IPS-18c (cell line): Measurements from ENCODE around the gene CEACAM6.

Experiments
- H3K4me3 ChIP-seq: 2 replicates; pipeline ENCODE4 v1.7.0; 2013; ENCODE audit warnings: low read depth, mild to moderate bottlenecking, low read length, moderate library complexity; ENCODE audit not compliant: insufficient read depth
- H3K9me3 ChIP-seq: one replicate; pipeline ENCODE4 v1.6.1; 2013; ENCODE audit warnings: mild to moderate bottlenecking, low read length, moderate library complexity; ENCODE audit not compliant: control insufficient read depth, insufficient read depth

The CEACAM6 gene

GRCh38 chr19:41810301-41810700 is 55.0 kb downstream of the CEACAM6 start:
- Histone ChIP-seq H3K9me3 (no peaks in the 10 kb centered on the region), H3K4me3 (no peak overlapping the region)

- H3K4me3 ChIP-seq, result no peak overlapping the region
- H3K9me3 ChIP-seq, result no peaks in the 10 kb centered on the region
These were observed 55.7 kb downstream of the CEACAM6 start for GRCh38 chr19:41811036-41811435.

GRCh38 chr19:41811981-41812380 is 56.7 kb downstream of the CEACAM6 start:
- Histone ChIP-seq H3K4me3 (no peak overlapping the region), H3K9me3 (no peaks in the 10 kb centered on the region)

DNA sequence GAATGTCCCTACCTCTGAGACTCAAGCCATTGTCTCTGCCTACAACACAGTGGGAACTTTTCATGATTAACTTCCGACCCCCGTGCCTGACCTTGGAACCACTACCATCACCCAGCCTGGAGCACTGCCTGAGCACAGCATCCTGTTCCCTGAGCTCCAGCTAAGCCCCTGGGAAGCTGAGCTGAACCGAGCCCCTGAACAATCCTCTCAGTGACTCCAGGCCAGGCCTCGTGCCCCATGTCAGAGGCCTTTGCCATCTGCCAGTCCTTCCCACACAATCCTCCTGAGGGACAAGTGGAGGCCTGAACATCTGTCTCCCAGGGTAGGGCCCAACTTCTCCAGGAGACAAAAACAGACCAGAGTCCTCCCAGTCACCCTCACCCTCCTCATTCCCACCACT is 58.6 kb downstream of the CEACAM6 start:
- Histone ChIP-seq H3K9me3 (no peaks in the 10 kb centered on the region), H3K4me3 (no peak overlapping the region)

DNA sequence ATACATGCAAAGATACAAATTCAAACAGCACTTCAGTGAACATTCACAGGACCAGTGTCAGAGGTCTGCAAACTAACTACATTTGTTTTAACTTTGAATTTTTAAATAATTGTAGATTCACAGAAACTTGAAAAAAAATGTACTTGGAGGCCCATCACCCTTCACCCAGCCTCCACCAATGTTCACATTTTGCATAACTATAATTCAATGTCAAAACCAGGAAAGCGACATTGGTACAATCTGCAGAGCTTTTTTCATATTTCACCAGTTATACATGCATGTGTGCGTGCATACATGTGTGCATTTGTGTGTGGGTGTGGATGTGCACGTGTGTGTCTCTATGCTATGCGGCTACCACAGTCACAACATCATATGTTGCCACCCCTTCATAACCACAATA is 60.0 kb downstream of the CEACAM6 start:
- Histone ChIP-seq H3K9me3 (no peaks in the 10 kb centered on the region), H3K4me3 (no peak overlapping the region)

DNA sequence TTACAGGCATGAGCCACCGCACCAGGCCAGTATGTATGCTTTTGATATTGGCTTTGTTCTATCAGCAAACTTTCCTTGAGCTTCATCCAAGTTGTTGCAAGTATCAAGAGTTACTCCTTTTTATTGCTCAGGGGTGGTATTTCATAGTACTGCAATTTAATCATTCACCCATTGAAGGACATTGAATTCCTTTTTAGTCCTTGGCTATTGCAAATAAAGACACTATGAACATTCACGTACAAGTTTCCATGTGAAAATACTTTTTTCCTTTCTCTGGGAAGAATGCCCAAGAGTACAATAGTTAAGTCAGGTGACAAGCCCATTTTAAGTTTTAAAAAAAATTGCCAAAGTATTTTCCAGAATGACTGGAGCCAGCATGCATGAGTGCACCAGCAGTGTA is 61.4 kb downstream of the CEACAM6 start:
- Histone ChIP-seq H3K9me3 (no peaks in the 10 kb centered on the region), H3K4me3 (no peak overlapping the region)

- H3K4me3 ChIP-seq, result no peak overlapping the region
- no peaks in the 10 kb centered on the region for H3K9me3 ChIP-seq
These were observed 65.8 kb downstream of the CEACAM6 start for GRCh38 chr19:41821003-41821735.
